RWPE1 (cell line): ENCODE measurements around the gene DPYSL4.

Source experiments
- CTCF ChIA-PET: fragments of 350-600 bp; sonication (Branson Sonifier 250); formaldehyde crosslinking; extraction: SDS; loops from one replicate; lab custom pipeline; 2021; lab: Yijun Ruan, JAX
- POLR2A ChIA-PET: fragments of 400-600 bp; formaldehyde crosslinking; extraction: SDS; loops from one replicate; lab custom pipeline; 2020; ENCODE audit warnings: antibody characterized with exemption; ENCODE audit not compliant: low non-redundant PET; lab: Yijun Ruan, JAX
- DNase-seq: peaks from one replicate; pipeline ENCODE4 v3.0.0; 2012; ENCODE audit warnings: low spot score
- H3K27ac ChIP-seq: fragments of 450-650 bp; 2 replicates; pipeline ENCODE4 v1.5.1; 2017
- TF ChIP-seq, protein P1 (sequence below): fragments of 450-650 bp; conservative IDR thresholded peaks from 2 replicates; pipeline ENCODE4 v1.5.1; 2017; ENCODE audit warnings: low read depth, mild to moderate bottlenecking

DPYSL4 gene

DNA sequence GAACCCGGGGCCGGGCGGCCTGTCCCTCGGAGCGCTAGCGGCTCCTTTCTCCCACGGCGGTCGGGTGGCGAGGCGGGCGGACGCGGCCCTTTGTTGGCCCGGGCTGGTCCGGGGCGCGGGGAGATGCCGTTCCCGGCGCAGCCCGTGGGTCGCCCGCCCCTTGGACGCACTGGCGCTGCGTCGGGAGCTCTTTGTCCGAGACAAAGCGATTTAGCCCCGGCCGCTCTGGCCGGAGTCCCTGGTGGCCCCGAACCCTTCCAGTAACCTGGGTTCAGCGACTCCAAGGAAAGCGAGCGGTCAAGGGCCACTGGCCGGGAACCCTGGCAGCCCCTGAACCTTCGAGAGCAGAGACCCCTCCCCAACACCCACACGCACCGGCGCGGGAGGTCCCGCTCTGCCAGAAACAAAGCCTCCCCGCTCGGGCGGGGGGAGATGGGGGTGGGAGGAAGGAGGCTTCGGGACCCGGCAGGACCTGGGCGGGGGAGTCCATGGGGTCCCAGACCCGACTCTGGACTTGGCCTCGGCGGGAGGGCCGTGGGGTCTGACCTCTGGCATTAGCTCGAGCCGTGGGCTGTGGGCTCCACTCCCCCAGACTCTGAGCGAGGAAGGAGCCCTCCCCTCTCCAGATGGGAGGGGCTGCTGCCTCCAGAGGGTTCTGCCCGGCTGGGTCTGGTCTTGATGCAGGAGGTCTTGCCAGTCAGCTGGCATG, 836 bp downstream of the DPYSL4 start:
- POLR2A ChIA-PET = no interaction called here

DNA sequence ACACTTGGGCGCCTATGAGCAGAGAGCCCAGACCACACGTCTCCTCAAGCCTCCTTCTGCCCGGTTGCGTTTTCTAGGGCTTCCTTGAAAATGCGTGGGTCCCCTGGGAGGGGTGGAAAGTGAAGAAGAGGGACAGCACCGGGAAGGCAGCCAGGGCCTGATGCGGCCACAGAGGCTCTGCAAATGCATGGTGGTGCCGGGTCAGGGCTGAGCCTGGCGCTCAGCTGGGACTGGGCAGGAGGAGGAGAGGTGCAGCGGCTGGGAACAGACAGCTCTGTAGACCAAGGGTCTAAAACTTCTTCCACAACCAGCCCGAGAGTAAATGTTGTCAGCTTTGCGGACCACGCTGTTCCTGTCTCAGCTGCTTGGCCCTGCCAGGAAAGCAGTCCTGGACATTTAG, 1.6 kb downstream of the DPYSL4 start:
- POLR2A ChIA-PET = no interaction called here
- no peak overlapping the region for H3K27ac ChIP-seq
- TF ChIP-seq, protein P1, sequence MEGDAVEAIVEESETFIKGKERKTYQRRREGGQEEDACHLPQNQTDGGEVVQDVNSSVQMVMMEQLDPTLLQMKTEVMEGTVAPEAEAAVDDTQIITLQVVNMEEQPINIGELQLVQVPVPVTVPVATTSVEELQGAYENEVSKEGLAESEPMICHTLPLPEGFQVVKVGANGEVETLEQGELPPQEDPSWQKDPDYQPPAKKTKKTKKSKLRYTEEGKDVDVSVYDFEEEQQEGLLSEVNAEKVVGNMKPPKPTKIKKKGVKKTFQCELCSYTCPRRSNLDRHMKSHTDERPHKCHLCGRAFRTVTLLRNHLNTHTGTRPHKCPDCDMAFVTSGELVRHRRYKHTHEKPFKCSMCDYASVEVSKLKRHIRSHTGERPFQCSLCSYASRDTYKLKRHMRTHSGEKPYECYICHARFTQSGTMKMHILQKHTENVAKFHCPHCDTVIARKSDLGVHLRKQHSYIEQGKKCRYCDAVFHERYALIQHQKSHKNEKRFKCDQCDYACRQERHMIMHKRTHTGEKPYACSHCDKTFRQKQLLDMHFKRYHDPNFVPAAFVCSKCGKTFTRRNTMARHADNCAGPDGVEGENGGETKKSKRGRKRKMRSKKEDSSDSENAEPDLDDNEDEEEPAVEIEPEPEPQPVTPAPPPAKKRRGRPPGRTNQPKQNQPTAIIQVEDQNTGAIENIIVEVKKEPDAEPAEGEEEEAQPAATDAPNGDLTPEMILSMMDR = no peak
- DNase-seq = no peak
- CTCF ChIA-PET = interaction anchor here (0.6 kb wide), 1 partner anchor 83 kb away, joined by 4 read pairs; no protein-coding TSS in a partner anchor

More for the DNA sequence above, 836 bp downstream of the DPYSL4 start:
- DNase-seq = no peak
- TF ChIP-seq, protein P1 = no peak
- CTCF ChIA-PET = interaction anchor here (0.6 kb wide), 1 partner anchor 84 kb away, joined by 4 read pairs; no protein-coding TSS in a partner anchor
- no peak overlapping the region for H3K27ac ChIP-seq

DNA sequence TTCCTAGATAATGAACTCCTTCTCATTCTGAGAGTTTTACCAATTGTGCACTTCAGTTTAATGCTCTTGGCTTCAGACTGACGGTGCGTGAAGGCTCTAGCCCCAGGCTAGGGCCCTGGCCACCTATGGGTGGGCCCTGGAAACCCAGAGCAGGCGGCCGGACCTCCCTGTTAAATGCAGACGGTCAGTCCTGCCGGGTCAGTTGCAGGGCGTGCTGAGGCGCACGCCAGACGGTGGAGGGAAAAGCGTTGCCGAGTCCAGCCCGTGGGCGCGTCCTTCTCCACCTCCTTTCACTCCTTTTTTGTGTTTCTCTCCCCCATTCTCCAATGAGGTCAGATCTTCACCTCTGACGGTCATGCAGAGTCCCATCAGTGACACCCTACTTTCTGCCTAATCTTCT, 2.3 kb downstream of the DPYSL4 start:
- no peak for DNase-seq
- ChIA-PET CTCF (no interaction called here), POLR2A (no interaction called here)
- TF ChIP-seq, protein P1 = no peak
- no peak overlapping the region for H3K27ac ChIP-seq

DNA sequence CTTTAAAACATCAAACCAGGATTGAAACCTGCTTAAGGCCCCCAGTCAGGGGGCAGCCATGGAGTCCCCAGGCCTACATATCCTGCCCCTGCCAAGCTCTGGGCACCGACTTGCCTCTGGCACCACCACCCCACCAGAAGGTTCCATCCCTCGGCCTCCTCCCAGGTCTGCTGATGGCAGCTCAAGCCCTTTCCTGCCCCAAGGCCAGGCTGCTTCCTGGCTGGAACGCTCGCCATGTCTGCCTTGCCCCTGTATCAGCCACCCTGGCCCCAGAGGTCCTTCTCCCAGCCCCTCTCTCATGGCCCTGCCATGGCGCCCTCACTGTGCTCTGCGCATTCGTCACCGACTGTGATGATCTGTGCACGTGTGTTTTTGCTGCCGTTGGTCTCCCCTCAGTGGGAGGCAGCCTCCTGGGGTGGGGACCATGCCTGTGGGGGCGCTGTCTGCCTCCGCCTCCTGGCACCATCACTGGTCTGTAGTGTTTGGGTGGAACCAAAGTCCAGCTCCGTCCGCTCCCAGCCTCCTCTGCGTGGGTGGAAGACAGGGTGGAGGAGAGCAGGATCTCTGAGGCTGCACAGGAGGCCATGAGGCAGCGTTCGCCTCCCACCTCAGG, 3.2 kb downstream of the DPYSL4 start:
- DNase-seq = no peak
- H3K27ac ChIP-seq = no peak overlapping the region
- TF ChIP-seq, protein P1 = no peak
- POLR2A ChIA-PET = no interaction called here
- CTCF ChIA-PET = interaction anchor here (0.7 kb wide), 1 partner anchor 1081 kb away, joined by 3 read pairs; no protein-coding TSS in a partner anchor

DNA sequence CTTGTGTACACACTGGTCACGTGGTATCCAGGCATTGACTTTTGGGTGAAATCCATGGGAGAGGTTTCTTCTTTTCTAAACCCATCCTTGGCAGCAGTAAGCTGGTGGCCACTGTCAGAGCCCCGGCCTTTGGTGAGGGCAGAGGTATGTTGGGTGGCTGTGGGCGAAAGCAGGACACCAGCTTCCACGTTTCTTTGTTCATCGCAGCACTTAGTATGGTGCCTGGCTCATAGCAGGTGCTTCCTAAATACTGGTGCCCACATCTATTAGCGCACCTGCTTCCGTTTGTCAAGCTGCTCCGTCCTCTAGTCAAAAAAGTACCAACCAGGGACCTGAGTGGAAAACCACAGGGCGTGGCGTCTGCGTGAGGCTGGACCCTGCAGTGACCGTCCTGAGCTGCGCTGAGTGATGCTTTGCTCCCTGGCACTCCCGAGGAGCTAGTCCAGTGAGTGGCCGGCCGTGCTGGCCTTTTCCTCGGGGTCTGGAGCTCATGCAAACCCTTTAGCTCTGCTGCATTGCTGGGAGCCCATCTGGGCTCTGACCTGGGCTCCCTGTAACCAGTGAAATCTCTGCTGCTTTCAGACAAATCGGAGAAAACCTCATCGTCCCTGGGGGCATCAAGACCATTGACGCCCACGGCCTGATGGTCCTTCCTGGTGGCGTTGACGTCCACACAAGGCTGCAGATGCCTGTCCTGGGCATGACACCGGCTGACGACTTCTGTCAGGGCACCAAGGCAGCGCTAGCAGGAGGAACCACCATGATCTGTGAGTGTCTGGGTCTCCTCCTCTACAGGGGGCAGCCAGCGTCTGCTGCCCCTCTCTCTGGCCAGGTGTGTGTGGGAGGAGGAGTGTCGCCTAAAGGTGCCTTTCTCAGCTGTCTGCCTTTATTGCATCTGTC, 5.6 kb downstream of the DPYSL4 start:
- DNase-seq = no peak

More for the DNA sequence above, 5.6 kb downstream of the DPYSL4 start:
- TF ChIP-seq, protein P1 = no peak
- no peak overlapping the region for H3K27ac ChIP-seq
- POLR2A ChIA-PET = no interaction called here
- CTCF ChIA-PET = no interaction called here
